H1 (cell line): Measurements from ENCODE around the gene FLRT3. TPM values are rescaled to one million over a fixed set of nuclear protein-coding genes. Genes with fewer than 3 reads are reported as not detected.

ENCODE experiments used
- CTCF ChIA-PET: fragments of 300-600 bp; sonication (Branson Sonifier 250); formaldehyde crosslinking; loops from one replicate; lab custom pipeline; 2021; ENCODE audit not compliant: partially characterized antibody; lab: Charles Lee
- POLR2A ChIA-PET: fragments of 300-600 bp; sonication (Branson Sonifier 250); formaldehyde crosslinking; loops from one replicate; lab custom pipeline; 2021; ENCODE audit warnings: inconsistent platforms; ENCODE audit not compliant: partially characterized antibody; lab: Charles Lee
- DNase-seq, 2 experiments: peaks; one replicate each; pipeline versions ENCODE4 v3.0.0 to v3.0.0-alpha.2; 2010 to 2022; ENCODE audit warnings: low spot score in 2 of 2, low read depth in 1 of 2, mixed read lengths in 1 of 2
- FAIRE-seq: peaks from 2 replicates; lab custom pipeline; 2011; peaks lifted over from hg19 to GRCh38; lab: Jason Lieb, UNC
- H2AFZ ChIP-seq: 2 replicates; pipeline ENCODE4 v1.8.1; 2012; ENCODE audit warnings: low read length, inconsistent platforms
- H2AK5ac ChIP-seq: 2 replicates; pipeline ENCODE4 v1.6.1; 2013; ENCODE audit warnings: low read depth, low read length
- H2BK120ac ChIP-seq: replicated peaks from 2 replicates; pipeline ENCODE3; 2013; ENCODE audit warnings: low read depth, low read length, inconsistent platforms
- H2BK12ac ChIP-seq: 2 replicates; pipeline ENCODE4 v1.6.1; 2013; ENCODE audit warnings: low read depth, low read length
- H2BK15ac ChIP-seq: 2 replicates; pipeline ENCODE4 v1.6.1; 2013; ENCODE audit warnings: low read length
- H2BK20ac ChIP-seq: 2 replicates; pipeline ENCODE4 v1.6.1; 2013; ENCODE audit warnings: low read length
- H2BK5ac ChIP-seq: 2 replicates; pipeline ENCODE4 v1.6.1; 2013; ENCODE audit warnings: low read depth, low read length
- H3K14ac ChIP-seq: 2 replicates; pipeline ENCODE4 v1.6.1; 2013; ENCODE audit warnings: inconsistent platforms; ENCODE audit not compliant: insufficient read length
- H3K18ac ChIP-seq: 2 replicates; pipeline ENCODE4 v1.6.1; 2013; ENCODE audit warnings: low read length; ENCODE audit errors: extremely low read depth
- H3K23ac ChIP-seq: 2 replicates; pipeline ENCODE4 v1.6.1; 2013; ENCODE audit warnings: inconsistent platforms; ENCODE audit not compliant: insufficient read length
- H3K23me2 ChIP-seq: 2 replicates; pipeline ENCODE4 v1.6.1; 2013; ENCODE audit warnings: low read depth, low read length
- H3K27ac ChIP-seq: 2 replicates; pipeline ENCODE4 v1.6.1; 2011; ENCODE audit warnings: low read depth, low read length, inconsistent platforms
- H3K27me3 ChIP-seq, 4 experiments: replicated peaks in 1 of 4; 1 replicate in 1 of 4; 2 replicates in 3 of 4; pipeline versions ENCODE4 v1.6.1 to v1.8.1; 2011 to 2013; ENCODE audit warnings: low read length in 3 of 4, mild to moderate bottlenecking in 3 of 4, inconsistent platforms in 2 of 4, mixed read lengths in 2 of 4, moderate library complexity in 1 of 4; ENCODE audit not compliant: control insufficient read depth in 3 of 4, insufficient read depth in 3 of 4; ENCODE audit errors: extremely low read depth in 1 of 4
- H3K36me3 ChIP-seq, 4 experiments: 2 replicates each; pipeline versions ENCODE4 v1.6.1 to v1.8.1; 2011 to 2013; ENCODE audit warnings: mild to moderate bottlenecking in 4 of 4, low read length in 3 of 4, moderate library complexity in 2 of 4, control low read depth in 1 of 4, inconsistent platforms in 1 of 4; ENCODE audit not compliant: insufficient read depth in 4 of 4, control insufficient read depth in 2 of 4
- H3K4ac ChIP-seq: replicated peaks from 2 replicates; pipeline ENCODE3; 2013; ENCODE audit warnings: low read length, low read depth, mixed read lengths, inconsistent platforms; ENCODE audit not compliant: insufficient read length
- H3K4me1 ChIP-seq, 4 experiments: replicated peaks in 1 of 4; 1 replicate in 1 of 4; 2 replicates in 3 of 4; pipeline versions ENCODE4 v1.6.1 to v1.8.1; 2011 to 2013; ENCODE audit warnings: low read length in 3 of 4, inconsistent platforms in 2 of 4, mixed read lengths in 1 of 4; ENCODE audit not compliant: insufficient read depth in 4 of 4, control insufficient read depth in 3 of 4
- H3K4me2 ChIP-seq, 2 experiments: 2 replicates each; pipeline versions ENCODE4 v1.6.1 to v1.8.1; 2011 to 2013; ENCODE audit warnings: low read depth in 2 of 2, low read length in 2 of 2, control low read depth in 1 of 2, inconsistent platforms in 1 of 2, mild to moderate bottlenecking in 1 of 2; ENCODE audit not compliant: insufficient read depth in 1 of 2
- H3K4me3 ChIP-seq, 4 experiments: fragments of 200-600, 300-600 bp in 1 of 4; sonication (generic), shearing (Covaris generic), sonication (Bioruptor Twin) in 1 of 4; 2 replicates each; pipeline versions ENCODE4 v1.5.1 to v1.8.1; 2011 to 2016; ENCODE audit warnings: low read length in 4 of 4, low read depth in 3 of 4, control low read depth in 2 of 4, inconsistent platforms in 2 of 4, mild to moderate bottlenecking in 2 of 4, mixed read lengths in 1 of 4, moderate library complexity in 1 of 4; ENCODE audit not compliant: insufficient read depth in 2 of 4; ENCODE audit errors: extremely low read depth in 1 of 4
- H3K56ac ChIP-seq: replicated peaks from 2 replicates; pipeline ENCODE3; 2013; ENCODE audit warnings: low read depth, mild to moderate bottlenecking, mixed read lengths, low read length, inconsistent platforms; ENCODE audit not compliant: insufficient read length
- H3K79me1 ChIP-seq: 2 replicates; pipeline ENCODE4 v1.6.1; 2013; ENCODE audit warnings: low read depth, low read length, control low read depth
- H3K79me2 ChIP-seq, 2 experiments: 2 replicates each; pipeline versions ENCODE4 v1.6.1 to v1.8.1; 2012 to 2013; ENCODE audit warnings: low read length in 2 of 2, mild to moderate bottlenecking in 2 of 2, inconsistent platforms in 1 of 2; ENCODE audit not compliant: insufficient read depth in 2 of 2, control insufficient read depth in 1 of 2
- H3K9ac ChIP-seq, 4 experiments: replicated peaks in 1 of 4; 1 replicate in 1 of 4; 2 replicates in 3 of 4; pipeline versions ENCODE4 v1.6.1 to v1.8.1; 2011 to 2013; ENCODE audit warnings: low read depth in 3 of 4, low read length in 3 of 4, control low read depth in 2 of 4, mild to moderate bottlenecking in 2 of 4, moderate library complexity in 2 of 4, inconsistent platforms in 1 of 4; ENCODE audit errors: extremely low read depth in 1 of 4
- H3K9me3 ChIP-seq, 2 experiments: 2 replicates each; pipeline versions ENCODE4 v1.6.1 to v1.8.1; 2012 to 2013; ENCODE audit warnings: mild to moderate bottlenecking in 2 of 2, moderate library complexity in 2 of 2, control low read depth in 1 of 2, inconsistent platforms in 1 of 2, low read depth in 1 of 2, low read length in 1 of 2, mixed read lengths in 1 of 2; ENCODE audit not compliant: insufficient read depth in 2 of 2
- H4K20me1 ChIP-seq, 2 experiments: replicated peaks in 1 of 2; 2 replicates each; pipeline versions ENCODE3 to v1.8.1; 2011 to 2013; ENCODE audit warnings: inconsistent platforms in 2 of 2, low read length in 2 of 2, mild to moderate bottlenecking in 1 of 2; ENCODE audit not compliant: insufficient read depth in 2 of 2, control insufficient read depth in 1 of 2
- H4K5ac ChIP-seq: 2 replicates; pipeline ENCODE4 v1.6.1; 2013; ENCODE audit warnings: low read length, low read depth, mixed read lengths, inconsistent platforms; ENCODE audit not compliant: insufficient read length
- H4K8ac ChIP-seq: 2 replicates; pipeline ENCODE4 v1.8.0; 2013; ENCODE audit warnings: mild to moderate bottlenecking, moderate library complexity, low read length, inconsistent platforms; ENCODE audit not compliant: insufficient read depth; ENCODE audit errors: extremely low read depth
- H4K91ac ChIP-seq: replicated peaks from 2 replicates; pipeline ENCODE3; 2013; ENCODE audit warnings: low read length, mixed read lengths, inconsistent platforms; ENCODE audit not compliant: insufficient read length
- ATF2 ChIP-seq: IDR thresholded peaks from 2 replicates; pipeline ENCODE4 v1.6.1; 2012; ENCODE audit warnings: low read length, inconsistent platforms
- CHD1 ChIP-seq: IDR thresholded peaks from 2 replicates; pipeline ENCODE4 v1.6.1; 2012; ENCODE audit warnings: low read depth, low read length, improper control_type of control experiment
- CTBP2 ChIP-seq: IDR thresholded peaks from 2 replicates; pipeline ENCODE4 v1.7.0; 2011; ENCODE audit warnings: borderline replicate concordance, mild to moderate bottlenecking, moderate library complexity, mixed read lengths, low read length; ENCODE audit not compliant: insufficient read depth, insufficient read length
- EGR1 ChIP-seq: IDR thresholded peaks from 2 replicates; pipeline ENCODE4 v1.6.1; 2011; ENCODE audit warnings: low read depth, low read length, borderline replicate concordance
- JUN ChIP-seq: IDR thresholded peaks from 2 replicates; pipeline ENCODE4 v1.6.1; 2011; ENCODE audit warnings: low read depth, mild to moderate bottlenecking, improper control_type of control experiment, low read length
- MAFK ChIP-seq: IDR thresholded peaks from 2 replicates; pipeline ENCODE4 v1.6.1; 2012; ENCODE audit warnings: low read depth, mild to moderate bottlenecking, improper control_type of control experiment, low read length
- MAX ChIP-seq: IDR thresholded peaks from 2 replicates; pipeline ENCODE4 v1.6.1; 2012; ENCODE audit warnings: inconsistent platforms
- POLR2A ChIP-seq, 2 experiments: IDR thresholded peaks; 1 replicate in 1 of 2; 2 replicates in 1 of 2; pipeline ENCODE4 v1.6.1; 2011; ENCODE audit warnings: low read depth in 2 of 2, low read length in 2 of 2, mild to moderate bottlenecking in 2 of 2; ENCODE audit errors: control extremely low read depth in 1 of 2
- POLR2AphosphoS5 ChIP-seq: IDR thresholded peaks from 2 replicates; pipeline ENCODE4 v1.6.1; 2011; ENCODE audit warnings: low read depth, low read length
- SIRT6 ChIP-seq: IDR thresholded peaks from one replicate; pipeline ENCODE4 v1.7.1; 2012; ENCODE audit warnings: low read length, inconsistent platforms
- TAF7 ChIP-seq: optimal IDR thresholded peaks from 2 replicates; pipeline ENCODE3; 2011; ENCODE audit warnings: low read depth, mild to moderate bottlenecking, inconsistent platforms, low read length, moderate library complexity, borderline replicate concordance
- YY1 ChIP-seq: IDR thresholded peaks from 2 replicates; pipeline ENCODE4 v1.6.1; 2011; ENCODE audit warnings: low read depth, mild to moderate bottlenecking, low read length
- WGBS, 2 experiments: shearing (Covaris generic) in 1 of 2; methylation state at CpG; one replicate each; pipeline versions ENCODE4 v1.1.6 to v1.1.7; 2013 to 2015; ENCODE audit warnings: low lambda C conversion rate in 2 of 2, mixed read lengths in 2 of 2, inconsistent platforms in 1 of 2, low coverage in 1 of 2, missing lambda C conversion rate in 1 of 2; ENCODE audit not compliant: insufficient replicate concordance in 2 of 2, insufficient coverage in 1 of 2, insufficient read length in 1 of 2; ENCODE audit errors: extremely low coverage in 1 of 2, missing lambda C conversion rate in 1 of 2; 5-methylcytosine and 5-hydroxymethylcytosine counted together
- polyA plus RNA-seq, 7 experiments: library from polyadenylated mRNA; depleted of rRNA in 3 of 7; stranded (reverse) in 5 of 7; unstranded in 2 of 7; fragments of >200 nt in 5 of 7; fragments of 200-250 nt in 2 of 7; gene quantifications; 1 replicate in 5 of 7; 2 replicates in 1 of 7; 4 replicates in 1 of 7; pipeline versions ENCODE4 v1.2.1 to v1.2.3, GENCODE V29; 2011 to 2013; ENCODE audit warnings: missing spikeins in 2 of 7, mixed read lengths in 2 of 7
- total RNA-seq: library from RNA; stranded (reverse); fragmentation: NEBNext Ultra II Directional; extraction: Animal tissue kit (Norgen Biotek cat#: 25700); gene quantifications from 2 replicates; pipeline ENCODE4 v1.2.1, GENCODE V29; 2021

Gene FLRT3
- total and polyA plus RNA-seq, 2 of the 8 experiments (the other 6 are each of a cell fraction or from before 2014, with no cell fraction given), result 0.35 to 0.41 TPM

- DNase-seq (no peak), FAIRE-seq (no peak)
- Histone ChIP-seq H2AK5ac (no peak overlapping the region), H3K4me2 (no peak overlapping the region), H3K27me3 (no peaks in the 10 kb centered on the region), H3K9me3 (no peaks in the 10 kb centered on the region), H3K18ac (no peak overlapping the region), H3K23ac (no peak overlapping the region), H3K79me2 (no peaks in the 10 kb centered on the region), H2BK120ac (no peak overlapping the region), H2BK20ac (no peak overlapping the region), H2BK15ac (no peak overlapping the region), H3K4me1 (no peaks in the 10 kb centered on the region), H3K4ac (no peak overlapping the region), H3K4me3 (no peak overlapping the region), H3K14ac (no peak overlapping the region), H4K20me1 (no peaks in the 10 kb centered on the region), H3K36me3 (no peaks in the 10 kb centered on the region), H4K8ac (no peak overlapping the region), H4K5ac (no peak overlapping the region), H3K9ac (no peak overlapping the region), H2BK12ac (no peak overlapping the region), H3K79me1 (no peaks in the 10 kb centered on the region), H3K56ac (no peak overlapping the region), H4K91ac (no peak overlapping the region), H3K27ac (no peak overlapping the region), H2AFZ (no peak overlapping the region), H2BK5ac (no peak overlapping the region), H3K23me2 (no peaks in the 10 kb centered on the region)
- TF ChIP-seq MAFK (no peak), TAF7 (no peak), CHD1 (no peak), YY1 (no peak), MAX (no peak), EGR1 (no peak), JUN (no peak), SIRT6 (no peak), ATF2 (no peak), POLR2A (IDR thresholded peaks at IDR 0.05; ENCODE audit: control extremely low read depth in 1 of 2, low read depth in 2 of 2, low read length in 2 of 2) (no peak), CTBP2 (no peak), POLR2AphosphoS5 (no peak)
- WGBS, 2 experiments, result 90% methylated on average over 1 of the region's 1 CpG; no CpG with 5 or more reads in 1 of the 2 experiments
- ChIA-PET POLR2A (interaction anchor here (1.3 kb wide), 1 partner anchor 9 kb away, joined by 3 read pairs; no protein-coding TSS in a partner anchor), CTCF (no interaction called here)
Measured at GRCh38 chr20:14319704-14320103, 17.7 kb downstream of the FLRT3 start.
